IMR-90 (cell line): ENCODE data around the gene GCN1.

Experiments
- BHLHE40 ChIP-seq: fragments of 150-350 bp; IDR thresholded peaks from 2 replicates; pipeline ENCODE4 v1.6.1; 2016; ENCODE audit warnings: mild to moderate bottlenecking, low read depth, low read length
- CEBPB ChIP-seq: IDR thresholded peaks from 2 replicates; pipeline ENCODE4 v1.6.1; 2012; ENCODE audit warnings: low read depth, low read length, improper control_type of control experiment
- CTCF ChIP-seq: conservative IDR thresholded peaks from 2 replicates; pipeline ENCODE4 v1.5.1; 2012; ENCODE audit warnings: mild to moderate bottlenecking, low read depth, low read length, improper control_type of control experiment
- FOS ChIP-seq: fragments of 150-350 bp; IDR thresholded peaks from 2 replicates; pipeline ENCODE4 v1.6.1; 2016; ENCODE audit warnings: low read depth, low read length
- MAZ ChIP-seq: IDR thresholded peaks from 2 replicates; pipeline ENCODE4 v1.6.1; 2012; ENCODE audit warnings: low read depth, mild to moderate bottlenecking, low read length, improper control_type of control experiment, moderate library complexity, borderline replicate concordance
- MXI1 ChIP-seq: IDR thresholded peaks from 2 replicates; pipeline ENCODE4 v1.6.1; 2012; ENCODE audit warnings: low read depth, mild to moderate bottlenecking, low read length, moderate library complexity, borderline replicate concordance
- NFE2L2 ChIP-seq: fragments of 150-350 bp; IDR thresholded peaks from 2 replicates; pipeline ENCODE4 v1.6.1; 2016; ENCODE audit warnings: low read depth, mild to moderate bottlenecking, low read length
- POLR2A ChIP-seq: IDR thresholded peaks from 2 replicates; pipeline ENCODE4 v1.6.1; 2012; ENCODE audit warnings: mild to moderate bottlenecking, low read depth, low read length
- RAD21 ChIP-seq: IDR thresholded peaks from 2 replicates; pipeline ENCODE4 v1.6.1; 2012; ENCODE audit warnings: low read length, improper control_type of control experiment
- RFX5 ChIP-seq: IDR thresholded peaks from 2 replicates; pipeline ENCODE4 v1.8.0; 2012; ENCODE audit warnings: low read depth, mild to moderate bottlenecking, low read length, moderate library complexity
- SMC3 ChIP-seq: fragments of 150-350 bp; IDR thresholded peaks from 2 replicates; pipeline ENCODE4 v1.6.1; 2016; ENCODE audit warnings: low read depth, mild to moderate bottlenecking, antibody characterized with exemption, low read length, moderate library complexity
- TF ChIP-seq, protein P1 (sequence below): fragments of 150-350 bp; IDR thresholded peaks from 2 replicates; pipeline ENCODE4 v1.6.1; 2017; ENCODE audit warnings: mild to moderate bottlenecking, antibody characterized with exemption, low read length, low read depth

DNA sequence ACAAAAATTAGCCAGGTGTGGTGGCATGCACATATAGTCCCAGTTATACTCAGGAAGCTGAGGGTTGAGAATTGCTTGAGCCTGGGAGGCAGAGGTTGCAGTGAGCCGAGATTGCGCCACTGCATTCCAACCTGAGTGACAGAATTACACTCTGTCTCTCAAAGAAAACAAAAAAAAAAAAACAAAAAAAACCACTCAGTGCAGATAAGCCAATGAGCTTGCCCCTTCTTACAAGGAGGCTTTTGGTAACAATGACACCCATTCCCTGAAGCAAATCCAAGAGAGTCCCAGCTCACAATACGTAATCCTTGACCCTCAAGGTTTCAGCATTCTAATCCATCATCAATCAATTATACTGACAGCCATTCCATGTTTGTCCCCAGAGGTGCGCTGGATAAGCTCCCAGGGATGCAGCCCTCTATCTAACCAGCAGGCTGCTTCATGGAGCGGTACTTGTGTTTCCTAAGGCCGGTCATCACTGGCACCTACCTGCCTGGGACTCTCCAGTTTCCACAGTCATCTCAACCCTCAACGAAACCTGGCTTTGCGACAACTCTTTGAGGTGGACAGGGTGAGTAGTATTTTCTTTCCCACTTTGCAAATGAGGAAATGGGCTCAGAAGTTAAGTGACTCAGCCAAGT lies 12.4 kb downstream of the GCN1 start:
- TF ChIP-seq CEBPB (peak; percentile 76), CTCF (no peak), MAZ (no peak), SMC3 (no peak), MXI1 (no peak), RFX5 (no peak), FOS (no peak), POLR2A (no peak), BHLHE40 (no peak), NFE2L2 (no peak), RAD21 (no peak)
- TF ChIP-seq, protein P1, sequence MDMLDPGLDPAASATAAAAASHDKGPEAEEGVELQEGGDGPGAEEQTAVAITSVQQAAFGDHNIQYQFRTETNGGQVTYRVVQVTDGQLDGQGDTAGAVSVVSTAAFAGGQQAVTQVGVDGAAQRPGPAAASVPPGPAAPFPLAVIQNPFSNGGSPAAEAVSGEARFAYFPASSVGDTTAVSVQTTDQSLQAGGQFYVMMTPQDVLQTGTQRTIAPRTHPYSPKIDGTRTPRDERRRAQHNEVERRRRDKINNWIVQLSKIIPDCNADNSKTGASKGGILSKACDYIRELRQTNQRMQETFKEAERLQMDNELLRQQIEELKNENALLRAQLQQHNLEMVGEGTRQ = no peak
